Mucosa of rectum (tissue), 2 donors: ENCODE results near the gene KATNAL1.

ENCODE experiments used
- H3K27ac ChIP-seq, 2 donors: one replicate each; pipeline ENCODE4 v1.7.0; 2013; ENCODE audit warnings: inconsistent platforms in 2 of 2, low read depth in 2 of 2, low read length in 2 of 2
- H3K27me3 ChIP-seq, 2 donors: one replicate each; pipeline ENCODE4 v1.7.0; 2013; ENCODE audit warnings: low read length in 2 of 2; ENCODE audit not compliant: control insufficient read depth in 2 of 2, insufficient read depth in 2 of 2
- H3K36me3 ChIP-seq, 2 donors: one replicate each; pipeline ENCODE4 v1.7.0; 2013; ENCODE audit warnings: low read length in 2 of 2; ENCODE audit not compliant: control insufficient read depth in 2 of 2, insufficient read depth in 2 of 2
- H3K4me1 ChIP-seq, 2 donors: one replicate each; pipeline ENCODE4 v1.7.0; 2013; ENCODE audit warnings: low read length in 2 of 2, mild to moderate bottlenecking in 1 of 2; ENCODE audit not compliant: control insufficient read depth in 2 of 2, insufficient read depth in 2 of 2
- H3K4me3 ChIP-seq, 2 donors: one replicate each; pipeline ENCODE4 v1.7.0; 2013; ENCODE audit warnings: low read length in 2 of 2
- H3K9ac ChIP-seq, 2 donors: one replicate each; pipeline ENCODE4 v1.7.0; 2013; ENCODE audit warnings: low read length in 2 of 2, low read depth in 1 of 2, mild to moderate bottlenecking in 1 of 2
- H3K9me3 ChIP-seq, 2 donors: one replicate each; pipeline ENCODE4 v1.7.0; 2013; ENCODE audit warnings: low read length in 2 of 2; ENCODE audit not compliant: control insufficient read depth in 2 of 2
- donor health status: healthy.
- donor health status: Normal muscosa, but diverticular disease.

The KATNAL1 gene

DNA sequence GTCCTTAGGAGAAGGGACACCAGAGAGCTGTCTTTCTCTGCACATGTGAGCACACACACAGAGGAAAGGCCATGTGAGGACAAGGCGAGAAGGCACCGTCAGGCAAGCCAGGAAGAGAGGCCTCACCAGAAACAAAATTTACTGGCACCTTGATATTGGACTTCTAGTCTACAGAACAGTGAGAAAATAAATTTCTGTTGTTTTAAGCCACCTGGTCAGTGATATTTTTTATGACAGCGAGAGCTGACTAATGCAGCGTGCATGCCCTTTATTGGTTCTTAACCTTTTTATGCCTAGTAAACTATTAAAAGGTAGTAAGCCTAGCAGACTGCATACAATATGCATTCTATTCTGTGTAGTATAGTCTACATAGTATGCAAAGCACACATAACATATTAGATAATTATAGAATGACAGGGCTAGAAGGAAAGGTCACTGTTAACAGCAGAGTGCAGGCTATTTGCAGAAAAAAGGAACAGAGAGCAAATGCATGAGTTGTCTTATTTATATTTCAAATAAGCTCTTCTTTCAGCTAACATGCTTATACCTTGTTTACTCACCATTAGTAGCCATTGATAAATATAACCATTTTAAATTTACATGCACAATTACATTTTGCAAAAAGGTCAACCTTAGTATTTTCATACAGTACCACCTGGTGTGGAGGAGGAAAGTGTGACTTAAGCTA, 25.2 kb upstream of the KATNAL1 start:
- Histone ChIP-seq H3K9me3 (no peaks in the 10 kb centered on the region), H3K27me3 (no peaks in the 10 kb centered on the region), H3K9ac (no peak overlapping the region), H3K27ac (peak overlapping the region in 1 of 2 donors; percentile 25), H3K4me1 (peaks cover 3 to 4% of the 10 kb centered on the region in 2 donors), H3K36me3 (no peaks in the 10 kb centered on the region), H3K4me3 (no peak overlapping the region)

DNA sequence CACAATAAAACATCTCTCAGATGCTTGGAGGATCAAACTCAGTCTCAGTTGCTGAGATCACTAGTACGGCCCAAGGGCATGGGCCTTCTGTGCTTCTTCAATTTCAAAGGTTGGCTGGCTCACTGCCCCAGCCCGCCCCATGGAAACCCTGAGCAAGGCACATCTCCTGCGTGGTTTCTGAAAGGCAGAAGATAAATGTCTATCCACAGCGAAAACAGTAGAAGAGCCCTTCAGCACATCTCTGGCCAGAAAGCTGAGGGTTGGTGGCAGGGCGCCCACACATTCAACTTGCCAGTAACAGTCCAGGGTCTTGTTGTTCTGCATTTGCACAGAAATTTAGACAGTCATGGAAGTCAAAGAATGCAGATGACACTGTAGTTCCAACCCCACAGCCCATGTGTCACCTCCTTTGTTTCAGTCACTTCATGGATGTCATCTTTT, 24.0 kb upstream of the KATNAL1 start:
- no peak overlapping the region for H3K27ac ChIP-seq
- no peaks in the 10 kb centered on the region for H3K36me3 ChIP-seq
- H3K4me1 ChIP-seq = peaks cover 3 to 4% of the 10 kb centered on the region in 2 donors
- no peak overlapping the region for H3K4me3 ChIP-seq
- no peaks in the 10 kb centered on the region for H3K9me3 ChIP-seq
- H3K27me3 ChIP-seq = no peaks in the 10 kb centered on the region
- no peak overlapping the region for H3K9ac ChIP-seq

DNA sequence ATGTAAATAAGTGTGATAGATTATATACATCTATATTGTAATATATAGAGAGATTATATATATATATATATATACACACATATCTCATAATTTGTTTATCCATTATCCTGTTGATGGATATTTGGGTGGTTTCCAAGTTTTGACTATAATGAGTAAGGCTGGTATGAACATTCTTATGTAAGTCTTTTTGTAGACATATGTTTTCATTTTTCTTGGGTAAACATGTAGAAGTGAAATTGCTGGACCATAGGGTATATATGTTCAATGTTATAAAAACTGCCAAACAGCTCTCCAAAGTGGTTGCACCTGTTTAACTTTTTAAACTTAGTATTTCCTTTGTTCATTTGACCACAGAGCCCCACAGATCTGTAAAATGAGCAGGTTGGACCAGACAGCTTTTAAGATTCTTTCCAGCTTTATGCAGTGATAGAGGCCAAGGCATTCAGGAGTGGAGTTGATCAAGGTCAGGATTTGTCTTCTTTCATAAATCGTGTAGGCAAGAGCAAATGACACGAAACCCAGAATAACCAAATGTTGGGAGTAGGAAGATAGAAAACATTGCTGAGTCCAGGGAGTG, 21.7 kb upstream of the KATNAL1 start:
- Histone ChIP-seq H3K9ac (no peak overlapping the region), H3K4me1 (peaks cover 3 to 4% of the 10 kb centered on the region in 2 donors), H3K27ac (no peak overlapping the region), H3K27me3 (no peaks in the 10 kb centered on the region), H3K36me3 (no peaks in the 10 kb centered on the region), H3K9me3 (no peaks in the 10 kb centered on the region), H3K4me3 (no peak overlapping the region)

DNA sequence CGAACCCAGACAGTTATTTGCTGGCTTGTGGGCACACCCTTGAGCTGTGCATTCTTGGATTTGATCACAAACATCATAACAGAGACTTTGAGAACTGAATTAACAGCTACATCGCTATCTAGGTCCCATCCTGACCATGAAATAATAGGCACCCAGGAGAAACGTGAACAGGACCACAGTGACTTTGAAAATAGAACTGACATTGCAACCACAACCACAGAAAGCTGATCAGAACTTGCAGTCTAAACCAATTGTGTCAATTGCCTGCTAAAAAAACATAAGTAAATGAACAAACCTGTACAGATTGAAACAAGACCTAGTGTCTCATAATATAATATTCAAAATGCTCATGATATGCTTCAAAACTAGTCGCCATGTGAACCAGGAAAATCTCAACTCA, 18.3 kb upstream of the KATNAL1 start:
- no peak overlapping the region for H3K4me3 ChIP-seq
- H3K27ac ChIP-seq = no peak overlapping the region
- no peaks in the 10 kb centered on the region for H3K4me1 ChIP-seq
- H3K36me3 ChIP-seq = no peaks in the 10 kb centered on the region
- H3K9ac ChIP-seq = no peak overlapping the region
- no peaks in the 10 kb centered on the region for H3K27me3 ChIP-seq
- H3K9me3 ChIP-seq = no peaks in the 10 kb centered on the region

DNA sequence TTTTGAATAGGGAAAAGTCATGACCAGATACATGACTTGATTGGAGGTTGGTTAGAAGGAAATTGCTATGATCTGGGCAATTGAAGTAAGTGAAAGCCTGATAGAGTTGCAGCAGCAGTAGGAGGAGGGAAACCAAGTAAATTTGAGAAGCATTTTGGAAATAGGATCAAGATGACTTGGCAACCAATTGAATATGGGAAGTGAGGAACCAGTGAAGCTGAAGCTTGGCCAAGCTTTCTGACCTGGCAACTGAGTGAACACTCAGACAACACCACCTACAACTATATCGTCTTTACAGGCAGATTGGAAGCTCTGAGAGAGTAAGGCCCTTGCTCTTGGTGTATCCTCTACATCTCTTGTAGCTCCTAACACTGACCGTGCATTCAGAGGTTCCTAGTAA, 16.2 kb upstream of the KATNAL1 start:
- Histone ChIP-seq H3K9me3 (no peaks in the 10 kb centered on the region), H3K27ac (no peak overlapping the region), H3K27me3 (no peaks in the 10 kb centered on the region), H3K4me3 (no peak overlapping the region), H3K9ac (no peak overlapping the region), H3K4me1 (no peaks in the 10 kb centered on the region), H3K36me3 (no peaks in the 10 kb centered on the region)

DNA sequence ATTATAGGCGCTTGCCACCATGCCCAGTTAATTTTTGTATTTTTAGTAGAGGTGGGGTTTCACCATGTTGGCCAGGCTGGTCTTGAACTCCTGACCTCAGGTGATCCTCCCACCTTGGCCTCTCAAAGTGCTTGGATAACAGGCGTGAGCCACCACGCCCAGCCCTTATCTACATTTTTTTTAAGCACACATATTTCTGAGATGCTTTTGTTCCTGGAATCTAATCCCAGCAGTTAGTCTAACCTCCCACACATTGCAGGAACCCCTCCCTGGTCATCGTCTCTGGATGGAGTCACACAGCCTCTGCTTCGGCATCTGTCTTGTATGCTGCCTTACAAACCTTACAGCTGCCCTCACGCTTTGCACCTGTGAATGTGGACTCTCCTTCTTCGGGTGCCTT, 15.1 kb upstream of the KATNAL1 start:
- H3K36me3 ChIP-seq = no peaks in the 10 kb centered on the region
- H3K9ac ChIP-seq = no peak overlapping the region
- H3K27ac ChIP-seq = no peak overlapping the region
- no peaks in the 10 kb centered on the region for H3K27me3 ChIP-seq
- no peaks in the 10 kb centered on the region for H3K9me3 ChIP-seq
- no peak overlapping the region for H3K4me3 ChIP-seq
- H3K4me1 ChIP-seq = no peaks in the 10 kb centered on the region

DNA sequence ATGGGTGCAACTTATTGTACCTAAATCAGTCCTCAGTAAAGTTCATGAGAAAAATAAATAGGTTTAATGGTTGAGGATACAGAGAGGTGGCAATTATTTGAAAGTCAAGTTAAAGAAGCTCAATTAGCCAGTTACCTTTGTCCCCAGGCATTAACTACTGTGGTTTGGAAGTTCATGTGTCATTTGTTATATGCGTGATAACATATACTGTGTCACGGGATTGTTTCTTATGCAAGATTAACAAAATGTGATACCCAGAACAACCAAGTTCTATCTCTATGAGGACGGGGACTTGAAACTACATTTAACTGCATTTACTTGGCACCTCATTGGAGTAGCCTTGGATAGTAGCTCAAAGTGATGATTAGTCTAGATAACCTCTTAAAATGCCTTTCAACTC, 13.9 kb upstream of the KATNAL1 start:
- no peak overlapping the region for H3K27ac ChIP-seq
- H3K27me3 ChIP-seq = no peaks in the 10 kb centered on the region
- no peaks in the 10 kb centered on the region for H3K9me3 ChIP-seq
- H3K36me3 ChIP-seq = no peaks in the 10 kb centered on the region
- H3K4me1 ChIP-seq = no peaks in the 10 kb centered on the region
- no peak overlapping the region for H3K9ac ChIP-seq
- no peak overlapping the region for H3K4me3 ChIP-seq

DNA sequence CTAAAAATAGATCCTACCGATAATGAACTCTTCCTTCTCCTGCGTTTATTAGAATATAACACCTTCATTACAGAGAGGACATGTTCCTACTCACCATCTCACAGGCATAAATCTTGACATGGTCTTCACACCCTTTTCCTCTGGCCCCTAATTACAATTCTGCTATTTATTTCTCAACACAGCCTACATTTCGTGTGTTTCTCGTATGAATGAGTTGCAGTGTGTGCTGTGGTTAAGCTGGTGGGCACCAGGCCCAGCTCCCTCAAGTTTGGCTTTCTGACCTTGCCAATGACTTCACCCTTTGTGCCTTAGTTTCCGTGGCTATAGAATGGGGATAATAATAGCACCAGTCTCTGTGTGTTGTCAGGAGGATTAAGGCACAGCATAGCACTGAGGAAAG, 12.3 kb upstream of the KATNAL1 start:
- H3K4me1 ChIP-seq = no peaks in the 10 kb centered on the region
- H3K9ac ChIP-seq = no peak overlapping the region
- H3K4me3 ChIP-seq = no peak overlapping the region
- no peak overlapping the region for H3K27ac ChIP-seq
- no peaks in the 10 kb centered on the region for H3K36me3 ChIP-seq
- no peaks in the 10 kb centered on the region for H3K9me3 ChIP-seq
- H3K27me3 ChIP-seq = no peaks in the 10 kb centered on the region

DNA sequence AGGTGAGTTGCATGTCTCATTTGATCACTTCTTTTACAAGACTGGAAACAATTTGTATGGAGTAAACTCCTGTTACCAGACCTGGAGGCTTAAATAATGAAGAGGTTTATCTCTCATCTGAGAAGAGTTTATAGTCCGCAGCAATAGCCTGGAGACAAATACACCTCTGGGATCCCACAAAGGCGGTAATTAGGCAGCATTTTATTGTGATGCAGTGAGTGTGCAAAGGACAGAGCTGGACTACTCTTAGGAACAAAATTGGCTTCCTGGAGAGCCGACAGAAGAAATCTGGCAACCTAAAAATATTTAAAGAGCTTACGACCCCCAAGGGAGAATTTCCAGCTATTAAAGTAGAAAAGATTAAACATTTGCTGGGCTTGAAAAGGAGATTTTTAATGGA, 11.8 kb upstream of the KATNAL1 start:
- no peak overlapping the region for H3K4me3 ChIP-seq
- no peaks in the 10 kb centered on the region for H3K4me1 ChIP-seq
- no peak overlapping the region for H3K27ac ChIP-seq
- H3K27me3 ChIP-seq = no peaks in the 10 kb centered on the region
- H3K36me3 ChIP-seq = no peaks in the 10 kb centered on the region
- H3K9ac ChIP-seq = no peak overlapping the region
- no peaks in the 10 kb centered on the region for H3K9me3 ChIP-seq

DNA sequence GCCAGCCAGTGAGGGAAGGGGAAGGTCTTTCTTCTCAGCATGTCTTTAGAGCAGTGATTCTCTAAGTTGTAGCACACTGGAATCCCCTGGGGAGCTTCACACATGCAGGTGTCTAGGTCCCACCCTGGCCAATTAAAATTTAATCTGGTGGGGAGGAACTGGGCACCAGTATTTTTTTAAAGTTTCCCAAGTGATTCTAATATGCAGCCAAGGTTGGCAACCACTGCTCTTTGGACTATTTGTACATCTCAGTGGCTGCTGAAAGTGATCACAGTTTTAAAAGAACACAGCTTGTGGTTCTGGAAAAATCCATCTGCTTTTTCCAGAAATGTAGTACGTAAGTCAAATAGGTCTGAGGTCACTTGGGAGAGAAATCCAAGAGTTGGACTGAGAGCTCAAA, 10.7 kb upstream of the KATNAL1 start:
- H3K4me1 ChIP-seq = no peaks in the 10 kb centered on the region

More for the DNA sequence above, 10.7 kb upstream of the KATNAL1 start:
- Histone ChIP-seq H3K27me3 (no peaks in the 10 kb centered on the region), H3K9me3 (no peaks in the 10 kb centered on the region), H3K27ac (no peak overlapping the region), H3K9ac (no peak overlapping the region), H3K4me3 (no peak overlapping the region), H3K36me3 (no peaks in the 10 kb centered on the region)
